HG02588 (cell line): ENCODE measurements around the gene NFKB2.

ENCODE experiments used
- ATAC-seq: cut with Tn5 transposase; IDR thresholded peaks from one replicate; pipeline ENCODE4 v1.9.1; 2021; ENCODE audit warnings: mild to moderate bottlenecking, moderate library complexity; ENCODE audit not compliant: unreplicated experiment

The NFKB2 gene

DNA sequence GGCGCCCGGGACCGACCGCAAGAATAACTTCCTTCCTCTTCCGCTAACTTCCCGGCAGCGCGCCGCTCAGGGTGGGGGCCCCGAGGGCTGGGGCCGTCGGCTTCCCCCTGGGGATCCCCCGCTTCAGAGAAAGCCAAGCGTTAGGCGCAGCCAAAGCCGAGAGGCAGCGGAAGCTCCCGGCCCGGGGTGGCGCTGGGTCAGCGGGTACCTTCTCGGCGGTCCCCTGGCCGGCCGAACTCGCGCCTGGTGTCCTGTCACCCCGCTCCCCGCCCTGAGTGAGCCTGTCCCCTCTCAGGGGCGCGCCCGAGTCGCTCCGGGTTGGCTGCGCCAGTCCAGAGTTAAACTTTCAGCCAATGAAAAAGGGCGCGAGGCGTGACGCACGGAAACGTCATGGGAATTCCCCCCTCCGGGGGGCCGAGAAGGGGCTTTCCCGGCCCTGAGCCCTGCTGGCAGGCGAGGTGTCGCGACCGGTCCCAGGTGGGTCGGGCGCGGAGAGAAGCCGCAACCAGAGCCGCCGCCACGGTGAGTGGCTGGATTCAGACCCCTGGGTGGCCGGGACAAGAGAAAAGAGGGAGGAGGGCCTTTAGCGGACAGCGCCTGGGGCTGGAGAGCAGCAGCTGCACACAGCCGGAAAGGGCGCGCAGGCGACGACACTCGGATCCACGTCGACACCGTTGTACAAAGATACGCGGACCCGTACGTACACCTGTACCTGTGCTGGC, 1.3 kb upstream of the NFKB2 start:
- peak; percentile 72 for ATAC-seq

DNA sequence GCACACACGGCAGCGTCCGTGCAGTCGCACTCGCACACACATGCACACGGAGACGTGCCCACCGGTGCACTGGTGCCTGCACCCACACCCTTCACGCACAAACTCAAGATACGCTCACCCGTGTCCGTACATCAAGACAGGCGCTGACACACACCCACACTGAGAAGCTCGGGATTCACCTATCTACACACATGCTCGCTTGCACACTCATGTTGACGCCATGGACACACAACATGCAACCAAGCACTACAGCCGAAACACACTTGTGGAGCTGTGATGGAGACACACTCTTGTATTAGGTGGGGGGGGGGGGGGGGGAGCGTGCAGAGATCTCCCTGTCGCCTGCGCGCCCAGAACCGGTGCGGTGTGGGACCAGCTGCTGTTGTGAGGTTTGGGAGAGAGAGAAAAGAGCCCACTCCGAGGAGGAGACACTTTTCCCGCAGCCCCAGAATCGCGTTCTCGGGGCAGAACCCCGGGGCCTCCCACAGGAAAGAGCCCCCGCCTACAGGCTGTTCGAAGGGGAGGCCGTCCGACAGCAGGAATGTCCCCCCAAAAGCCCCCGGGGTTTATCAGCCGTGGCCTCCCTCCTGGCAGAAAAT, 605 bp upstream of the NFKB2 start:
- ATAC-seq, result peak; percentile 1

DNA sequence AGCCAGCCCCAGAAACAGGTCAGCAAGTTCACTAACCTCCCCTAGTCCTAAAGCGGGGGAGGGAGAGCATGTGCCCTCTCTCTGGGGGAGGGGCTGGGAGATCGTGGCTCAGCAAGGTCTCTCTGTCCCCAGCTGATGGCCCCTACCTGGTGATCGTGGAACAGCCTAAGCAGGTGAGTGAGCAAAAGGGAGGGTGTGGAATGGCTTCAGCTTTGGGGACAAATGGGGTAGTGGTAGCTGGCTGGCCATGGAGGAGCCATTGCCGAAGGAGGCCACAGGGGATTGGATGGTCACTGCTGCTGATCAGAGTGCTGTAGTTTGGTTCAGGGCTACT, 779 bp downstream of the NFKB2 start:
- ATAC-seq, result no peak

DNA sequence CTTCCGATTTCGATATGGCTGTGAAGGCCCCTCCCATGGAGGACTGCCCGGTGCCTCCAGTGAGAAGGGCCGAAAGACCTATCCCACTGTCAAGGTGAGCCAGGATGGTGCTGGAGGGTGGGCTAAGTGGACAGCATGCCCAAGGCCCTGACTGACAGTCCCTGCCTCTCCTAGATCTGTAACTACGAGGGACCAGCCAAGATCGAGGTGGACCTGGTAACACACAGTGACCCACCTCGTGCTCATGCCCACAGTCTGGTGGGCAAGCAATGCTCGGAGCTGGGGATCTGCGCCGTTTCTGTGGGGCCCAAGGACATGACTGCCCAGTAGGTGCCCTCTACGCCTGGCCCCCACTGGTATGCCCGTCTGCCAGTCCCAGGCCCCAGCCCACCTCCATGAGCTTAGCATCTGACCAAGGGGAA, 1.2 kb downstream of the NFKB2 start:
- ATAC-seq, result no peak

DNA sequence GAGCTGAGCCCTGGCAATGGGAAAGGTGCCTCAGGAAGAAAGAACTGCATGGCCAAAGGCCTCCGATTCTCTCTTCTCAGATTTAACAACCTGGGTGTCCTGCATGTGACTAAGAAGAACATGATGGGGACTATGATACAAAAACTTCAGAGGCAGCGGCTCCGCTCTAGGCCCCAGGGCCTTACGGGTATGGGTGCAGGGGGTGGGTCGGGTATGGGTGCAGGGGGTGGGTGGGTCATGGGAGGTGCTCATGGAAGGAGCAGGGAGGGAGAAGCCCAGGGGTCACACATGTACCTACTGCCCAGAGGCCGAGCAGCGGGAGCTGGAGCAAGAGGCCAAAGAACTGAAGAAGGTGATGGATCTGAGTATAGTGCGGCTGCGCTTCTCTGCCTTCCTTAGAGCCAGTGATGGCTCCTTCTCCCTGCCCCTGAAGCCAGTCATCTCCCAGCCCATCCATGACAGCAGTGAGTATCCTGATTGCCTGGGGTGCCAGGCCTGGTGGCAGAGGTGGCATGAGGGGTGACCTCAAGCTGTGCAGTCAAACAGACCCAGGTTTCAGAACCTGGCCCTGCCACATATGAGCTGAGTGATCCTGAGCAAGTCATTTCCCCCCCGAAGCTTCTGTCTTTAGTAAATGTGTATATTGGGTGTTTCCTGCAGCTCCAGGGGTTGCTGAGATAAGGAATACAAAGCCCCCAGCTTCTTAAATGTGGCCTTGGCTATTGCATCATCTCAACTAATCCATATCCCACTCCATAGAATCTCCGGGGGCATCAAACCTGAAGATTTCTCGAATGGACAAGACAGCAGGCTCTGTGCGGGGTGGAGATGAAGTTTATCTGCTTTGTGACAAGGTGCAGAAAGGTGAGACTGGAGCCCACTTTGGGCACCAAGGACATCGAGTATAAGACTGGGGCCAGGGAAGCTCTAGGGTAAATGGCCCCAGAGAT, 2.0 kb downstream of the NFKB2 start:
- no peak for ATAC-seq

DNA sequence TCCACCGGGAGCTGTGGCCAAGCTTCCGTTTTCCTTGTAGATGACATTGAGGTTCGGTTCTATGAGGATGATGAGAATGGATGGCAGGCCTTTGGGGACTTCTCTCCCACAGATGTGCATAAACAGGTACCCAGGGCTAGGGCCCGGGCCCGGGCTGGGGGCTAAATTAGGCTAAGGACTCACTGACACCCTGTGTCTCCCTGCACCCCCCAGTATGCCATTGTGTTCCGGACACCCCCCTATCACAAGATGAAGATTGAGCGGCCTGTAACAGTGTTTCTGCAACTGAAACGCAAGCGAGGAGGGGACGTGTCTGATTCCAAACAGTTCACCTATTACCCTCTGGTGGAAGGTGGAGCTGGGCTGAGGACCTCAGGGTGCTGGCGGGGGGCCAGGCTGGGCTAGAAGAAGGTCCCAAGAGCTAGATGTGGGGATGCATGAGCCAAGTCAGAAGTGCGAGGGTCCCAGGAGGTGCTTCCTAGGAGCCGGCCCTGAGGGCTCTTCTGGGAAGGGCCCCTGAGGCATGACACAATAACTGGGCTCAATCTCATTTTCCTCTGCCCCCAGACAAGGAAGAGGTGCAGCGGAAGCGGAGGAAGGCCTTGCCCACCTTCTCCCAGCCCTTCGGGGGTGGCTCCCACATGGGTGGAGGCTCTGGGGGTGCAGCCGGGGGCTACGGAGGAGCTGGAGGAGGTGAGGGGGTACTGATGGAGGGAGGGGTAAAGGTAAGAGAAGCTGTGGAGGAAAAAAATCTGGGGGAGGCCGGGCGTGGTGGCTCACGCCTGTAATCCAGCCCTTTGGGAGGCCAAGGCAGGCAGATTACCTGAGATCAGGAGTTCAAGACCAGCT, 2.9 kb downstream of the NFKB2 start:
- ATAC-seq, result no peak

DNA sequence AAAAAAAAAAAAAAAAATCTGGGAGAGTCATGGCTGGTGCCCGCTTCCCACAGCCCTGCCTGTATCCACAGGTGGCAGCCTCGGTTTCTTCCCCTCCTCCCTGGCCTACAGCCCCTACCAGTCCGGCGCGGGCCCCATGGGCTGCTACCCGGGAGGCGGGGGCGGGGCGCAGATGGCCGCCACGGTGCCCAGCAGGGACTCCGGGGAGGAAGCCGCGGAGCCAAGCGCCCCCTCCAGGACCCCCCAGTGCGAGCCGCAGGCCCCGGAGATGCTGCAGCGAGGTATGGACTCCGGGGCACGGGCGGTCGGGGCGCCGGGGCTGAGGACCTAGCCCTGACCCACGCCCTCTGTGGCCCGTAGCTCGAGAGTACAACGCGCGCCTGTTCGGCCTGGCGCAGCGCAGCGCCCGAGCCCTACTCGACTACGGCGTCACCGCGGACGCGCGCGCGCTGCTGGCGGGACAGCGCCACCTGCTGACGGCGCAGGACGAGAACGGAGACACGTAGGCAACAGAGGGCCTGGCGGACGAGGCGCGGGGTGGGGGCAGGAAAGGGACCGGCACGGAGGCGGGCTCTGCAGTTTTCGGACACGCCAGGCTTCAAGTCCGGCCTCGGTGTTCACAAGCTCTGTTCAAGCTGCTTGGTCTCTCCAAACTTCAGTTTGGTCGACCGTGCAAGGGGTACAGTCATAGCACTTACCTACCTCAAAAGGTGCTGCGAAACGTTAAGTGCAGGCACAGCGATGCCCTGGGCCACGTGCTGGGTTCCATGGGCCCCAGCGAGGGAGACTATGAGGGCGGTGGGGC, 3.9 kb downstream of the NFKB2 start:
- peak; percentile 44 for ATAC-seq

DNA sequence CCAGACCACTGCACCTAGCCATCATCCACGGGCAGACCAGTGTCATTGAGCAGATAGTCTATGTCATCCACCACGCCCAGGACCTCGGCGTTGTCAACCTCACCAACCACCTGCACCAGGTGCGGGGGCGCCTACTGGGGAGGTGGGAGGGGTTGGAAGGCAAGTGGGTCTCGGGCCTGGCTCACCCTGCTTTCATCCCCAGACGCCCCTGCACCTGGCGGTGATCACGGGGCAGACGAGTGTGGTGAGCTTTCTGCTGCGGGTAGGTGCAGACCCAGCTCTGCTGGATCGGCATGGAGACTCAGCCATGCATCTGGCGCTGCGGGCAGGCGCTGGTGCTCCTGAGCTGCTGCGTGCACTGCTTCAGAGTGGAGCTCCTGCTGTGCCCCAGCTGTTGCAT, 4.6 kb downstream of the NFKB2 start:
- no peak for ATAC-seq

DNA sequence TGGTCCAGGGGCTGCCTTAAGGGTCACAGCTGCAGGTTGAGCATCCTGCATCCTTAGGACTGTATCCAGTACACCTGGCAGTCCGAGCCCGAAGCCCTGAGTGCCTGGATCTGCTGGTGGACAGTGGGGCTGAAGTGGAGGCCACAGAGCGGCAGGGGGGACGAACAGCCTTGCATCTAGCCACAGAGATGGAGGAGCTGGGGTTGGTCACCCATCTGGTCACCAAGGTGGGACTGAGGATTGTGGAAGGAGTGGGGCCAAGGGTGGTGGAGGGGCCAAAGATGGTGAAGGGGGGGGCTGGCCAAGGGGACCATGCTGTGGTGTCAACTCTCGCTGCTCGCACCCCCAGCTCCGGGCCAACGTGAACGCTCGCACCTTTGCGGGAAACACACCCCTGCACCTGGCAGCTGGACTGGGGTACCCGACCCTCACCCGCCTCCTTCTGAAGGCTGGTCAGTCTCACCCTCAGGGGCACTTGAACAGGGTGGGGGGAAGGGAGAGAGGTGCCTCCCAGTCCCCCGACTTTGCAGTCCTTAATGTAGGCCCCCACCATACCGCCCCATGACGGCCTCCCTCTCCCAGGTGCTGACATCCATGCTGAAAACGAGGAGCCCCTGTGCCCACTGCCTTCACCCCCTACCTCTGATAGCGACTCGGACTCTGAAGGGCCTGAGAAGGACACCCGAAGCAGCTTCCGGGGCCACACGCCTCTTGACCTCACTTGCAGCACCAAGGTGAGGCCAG, 5.3 kb downstream of the NFKB2 start:
- ATAC-seq, result no peak

DNA sequence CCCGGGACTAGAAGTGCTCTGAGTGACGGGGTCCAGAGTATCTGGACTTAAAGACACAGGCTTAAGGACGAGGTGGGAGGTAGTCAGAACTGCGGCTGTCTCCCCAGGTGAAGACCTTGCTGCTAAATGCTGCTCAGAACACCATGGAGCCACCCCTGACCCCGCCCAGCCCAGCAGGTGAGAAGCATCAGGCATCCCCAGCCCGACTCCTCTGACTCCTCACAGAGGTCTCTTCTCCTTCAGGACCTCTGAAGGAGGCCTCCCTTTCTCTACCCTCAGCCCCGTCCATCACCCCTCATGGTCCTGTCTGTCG, 5.8 kb downstream of the NFKB2 start:
- no peak for ATAC-seq

DNA sequence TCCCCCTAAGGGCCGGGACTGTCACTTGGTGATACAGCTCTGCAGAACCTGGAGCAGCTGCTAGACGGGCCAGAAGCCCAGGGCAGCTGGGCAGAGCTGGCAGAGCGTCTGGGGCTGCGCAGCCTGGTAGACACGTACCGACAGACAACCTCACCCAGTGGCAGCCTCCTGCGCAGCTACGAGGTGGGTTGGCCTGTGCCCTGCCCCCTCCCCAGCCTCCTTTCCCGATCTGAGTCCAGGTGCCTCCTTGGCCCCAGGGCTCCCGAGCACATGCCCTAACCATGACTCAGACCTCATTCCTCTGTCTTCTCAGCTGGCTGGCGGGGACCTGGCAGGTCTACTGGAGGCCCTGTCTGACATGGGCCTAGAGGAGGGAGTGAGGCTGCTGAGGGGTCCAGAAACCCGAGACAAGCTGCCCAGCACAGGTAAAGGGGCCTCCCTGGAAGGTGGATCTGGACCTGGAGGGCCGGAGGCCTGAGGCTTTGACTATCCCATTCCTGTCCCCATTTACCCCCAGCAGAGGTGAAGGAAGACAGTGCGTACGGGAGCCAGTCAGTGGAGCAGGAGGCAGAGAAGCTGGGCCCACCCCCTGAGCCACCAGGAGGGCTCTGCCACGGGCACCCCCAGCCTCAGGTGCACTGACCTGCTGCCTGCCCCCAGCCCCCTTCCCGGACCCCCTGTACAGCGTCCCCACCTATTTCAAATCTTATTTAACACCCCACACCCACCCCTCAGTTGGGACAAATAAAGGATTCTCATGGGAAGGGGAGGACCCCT, 6.4 kb downstream of the NFKB2 start:
- ATAC-seq, result no peak

DNA sequence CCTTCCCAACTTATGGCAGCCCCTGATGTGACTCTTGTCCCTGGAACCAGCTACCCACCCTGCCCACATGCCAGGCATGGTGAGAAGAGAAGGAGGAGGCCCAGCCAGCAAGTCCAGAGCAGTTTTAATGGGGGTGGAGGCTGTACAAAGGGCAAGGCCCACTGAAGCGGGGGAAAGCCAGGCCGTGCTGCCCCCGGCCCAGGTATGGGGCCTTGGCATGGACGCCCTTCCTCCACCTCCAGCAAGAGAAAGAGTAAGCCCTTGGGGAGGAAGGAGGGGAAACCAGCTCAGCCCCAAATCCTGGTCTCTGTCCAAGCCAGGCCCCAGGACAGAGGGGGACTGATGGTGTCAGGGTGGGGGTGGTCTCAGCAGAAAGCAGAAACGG, 7.0 kb downstream of the NFKB2 start:
- no peak for ATAC-seq

DNA sequence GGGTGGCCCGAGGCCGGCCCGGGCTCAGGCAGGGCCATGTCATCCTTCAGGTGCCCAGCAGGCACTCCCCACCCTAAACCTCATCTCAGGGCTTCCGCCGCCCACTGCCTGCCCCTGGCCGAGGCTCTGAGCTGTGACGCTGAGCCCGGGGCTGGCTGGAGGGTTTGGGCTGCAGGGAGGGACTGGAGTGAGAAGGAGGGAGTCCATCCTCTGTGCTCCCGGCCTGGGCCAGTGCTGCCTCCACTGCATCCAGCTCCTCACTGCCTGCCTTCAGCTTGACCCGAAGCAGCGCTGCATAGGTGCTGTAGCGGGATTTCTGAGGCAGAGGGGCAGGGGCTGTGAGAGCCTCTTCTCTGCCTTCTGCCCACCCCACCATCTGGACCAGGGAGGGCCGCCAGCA, 7.6 kb downstream of the NFKB2 start:
- no peak for ATAC-seq

DNA sequence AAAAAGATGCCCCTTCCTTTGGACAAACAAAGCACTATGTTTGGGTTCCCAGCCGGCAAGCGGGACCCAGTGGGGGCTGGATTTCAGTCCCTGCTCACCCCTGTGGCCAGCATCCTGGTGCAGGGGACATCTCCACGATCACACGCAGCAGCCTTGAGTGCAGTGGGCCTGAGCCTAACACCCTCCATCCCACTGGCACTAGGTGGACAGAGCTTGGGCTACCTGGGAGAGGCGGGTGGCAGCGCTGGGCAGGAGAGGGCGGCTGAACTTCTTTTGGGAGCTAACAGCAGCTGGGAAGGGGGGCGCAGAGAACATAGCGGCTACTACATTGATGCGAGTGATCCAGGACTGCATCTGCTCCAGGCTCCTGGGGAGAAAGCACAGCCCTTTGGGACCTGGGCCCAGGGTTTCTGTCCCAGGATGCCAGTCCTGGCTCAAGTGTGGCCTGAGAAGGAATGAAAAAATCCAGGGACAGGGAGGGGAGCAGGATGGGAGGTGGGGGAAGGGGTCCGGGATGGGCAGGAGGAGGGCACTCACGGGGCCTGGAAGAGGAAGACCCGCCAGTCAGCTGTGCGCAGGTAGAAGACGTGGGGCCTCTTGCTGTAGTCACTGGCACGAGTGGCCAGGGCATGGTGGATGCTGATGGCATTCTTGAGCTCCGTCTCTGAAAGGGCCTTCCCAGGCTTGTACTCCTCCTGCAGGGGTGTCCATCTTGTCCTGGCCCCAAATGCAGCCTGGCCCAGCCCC, 9.0 kb downstream of the NFKB2 start:
- ATAC-seq, result no peak

DNA sequence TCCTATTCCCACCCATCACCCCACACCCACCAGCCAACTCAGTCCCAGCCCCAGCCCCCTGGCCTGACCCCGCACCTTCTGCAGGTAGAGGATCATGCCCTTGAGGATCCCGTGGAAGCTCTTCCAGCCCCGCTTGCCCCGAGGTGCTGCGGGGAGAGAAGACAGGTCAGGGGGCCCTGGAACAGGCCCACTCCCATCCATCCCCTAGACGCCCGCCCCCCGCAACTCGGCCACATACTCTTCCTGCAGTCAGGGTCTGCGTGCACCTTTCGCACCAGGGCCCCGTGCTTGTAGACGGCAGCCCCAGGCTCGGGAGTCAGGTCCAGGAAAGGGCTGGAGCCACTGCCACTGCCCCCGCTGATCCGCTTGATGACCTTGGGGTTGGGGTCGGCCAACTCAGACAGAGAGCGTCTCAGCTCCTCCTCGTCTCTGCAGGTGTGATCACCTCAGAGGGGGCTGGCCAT, 9.6 kb downstream of the NFKB2 start:
- no peak for ATAC-seq

DNA sequence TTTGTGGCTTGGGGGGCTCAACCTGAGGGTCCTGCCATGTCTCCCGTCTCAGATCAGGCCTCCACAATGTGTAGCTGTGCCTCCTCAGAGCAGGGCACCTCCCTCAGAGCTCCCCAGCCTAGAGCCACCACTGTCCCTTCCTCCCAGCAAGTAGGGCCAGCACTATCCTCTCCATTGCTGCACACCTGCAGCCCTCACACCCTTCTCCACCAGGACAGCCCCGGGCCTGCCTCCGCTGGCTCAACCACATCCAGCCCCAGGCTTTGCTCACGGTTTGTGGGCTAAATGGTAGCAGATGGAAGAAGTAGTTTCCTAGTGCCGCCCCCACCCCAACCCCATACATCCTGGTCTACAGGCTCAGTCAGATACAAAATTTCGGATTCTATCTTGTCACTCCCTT, 10.1 kb downstream of the NFKB2 start:
- no peak for ATAC-seq

DNA sequence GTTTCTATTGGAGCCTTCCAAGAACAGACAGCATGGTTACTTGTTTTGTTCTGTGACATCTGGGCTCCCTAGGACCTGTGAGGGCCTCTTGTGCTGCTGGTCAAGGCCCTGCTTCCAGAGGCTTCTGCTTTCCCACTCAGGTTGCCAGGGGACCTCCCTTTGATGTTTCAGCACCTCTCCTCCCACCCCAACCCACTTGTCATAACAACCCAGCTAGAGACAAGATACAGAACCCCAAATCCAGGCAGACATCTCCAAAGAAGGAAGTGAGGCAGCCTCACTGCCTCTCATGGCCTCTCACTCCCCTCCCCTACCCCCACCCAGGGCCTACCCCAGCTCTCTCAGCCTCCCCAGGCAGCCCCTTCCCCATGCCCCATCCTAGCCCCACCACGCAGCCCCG, 11.3 kb downstream of the NFKB2 start:
- no peak for ATAC-seq
